ENCODE results near the gene ZNF226. TPM values are rescaled to one million over a fixed set of nuclear protein-coding genes. Genes with fewer than 3 reads are reported as not detected.

Gene ZNF226
- polyA plus RNA-seq, 2 of the 4 experiments (the other 2 are of a cell fraction), result 26.8 to 53.2 TPM

GRCh38 chr19:44142059-44142433, 22.9 kb upstream of the ZNF226 start:
- CTCF ChIA-PET, result interaction anchor here (0.6 to 0.9 kb wide), 2 partner anchors 11 to 138 kb away, joined by 3 read pairs; no protein-coding TSS in a partner anchor

GRCh38 chr19:44149776-44150175, 15.1 kb upstream of the ZNF226 start:
- no peak for FAIRE-seq
- H3K4me1 ChIP-seq, result no peaks in the 10 kb centered on the region
- ATAC-seq, result no peak
- peaks cover 37% of the 10 kb centered on the region for H3K9me3 ChIP-seq
- TF ChIP-seq JUNB (IDR thresholded peaks at IDR 0.05) (no peak), CTCF (IDR thresholded peaks at IDR 0.05) (no peak), RCOR1 (IDR thresholded peaks at IDR 0.05; ENCODE audit: low read depth, low read length) (no peak), MAFK (IDR thresholded peaks at IDR 0.05; ENCODE audit: partially characterized antibody) (no peak), HOXB5 (CRISPR knock-in tag; IDR thresholded peaks at IDR 0.05) (no peak), CBX8 (IDR thresholded peaks at IDR 0.05) (no peak), ZFP36 (IDR thresholded peaks at IDR 0.05; ENCODE audit: borderline replicate concordance, partially characterized antibody) (no peak), SMC3 (IDR thresholded peaks at IDR 0.05) (no peak), REST (IDR thresholded peaks at IDR 0.05) (no peak), USF2 (IDR thresholded peaks at IDR 0.05) (no peak), JUN (IDR thresholded peaks at IDR 0.05) (no peak)
- DNase-seq (ENCODE audit: low read depth in 1 of 2, low spot score in 1 of 2), result no peak
- POLR2A ChIA-PET, result no interaction called here
- no peak overlapping the region for H3K4me2 ChIP-seq
- CTCF ChIA-PET, result interaction anchor here (0.6 to 1.2 kb wide), 3 partner anchors 15 to 203 kb away, joined by 3 read pairs; partner anchors contain the start of gene ZNF226
- H3K27ac ChIP-seq, result no peak overlapping the region
- H3K4me3 ChIP-seq, result no peak overlapping the region
- 87% methylated on average over 4 of the region's 4 CpGs for WGBS (ENCODE audit: missing lambda C conversion rate)

More at GRCh38 chr19:44142059-44142433, 22.9 kb upstream of the ZNF226 start:
- Histone ChIP-seq H3K4me3 (peak overlapping the region; percentile 69), H3K4me1 (no peaks in the 10 kb centered on the region), H3K9me3 (peaks cover 28% of the 10 kb centered on the region), H3K27ac (peak overlapping the region; percentile 78 to 89), H3K4me2 (peak overlapping the region; percentile 81)
- no peak for TF ChIP-seq JUN (IDR thresholded peaks at IDR 0.05)
- TF ChIP-seq HDAC2 (IDR thresholded peaks at IDR 0.05), result 0 out of 2 replicates have a peak, but pooled peaks have one; percentile 4
- FAIRE-seq, result no peak
- peak; percentile 16 to 51; a peak in 5 of 6 replicates for ATAC-seq
- peak in 1 of 2 experiments; percentile 14 for DNase-seq (ENCODE audit: low read depth in 1 of 2, low spot score in 1 of 2)
- 32% methylated on average over 13 of the region's 13 CpGs for WGBS (ENCODE audit: missing lambda C conversion rate)
- POLR2A ChIA-PET, result no interaction called here

- ChIA-PET POLR2A (no interaction called here), CTCF (no interaction called here)
- Histone ChIP-seq H3K4me1 (no peaks in the 10 kb centered on the region), H3K27ac (no peak overlapping the region), H3K4me3 (no peak overlapping the region), H3K4me2 (no peak overlapping the region), H3K9me3 (peaks cover 53% of the 10 kb centered on the region)
- 81% methylated on average over 5 of the region's 5 CpGs for WGBS (ENCODE audit: missing lambda C conversion rate)
- ATAC-seq, result no peak
- no peak for FAIRE-seq
- no peak for DNase-seq (ENCODE audit: low read depth in 1 of 2, low spot score in 1 of 2)
- TF ChIP-seq ZSCAN20 (CRISPR knock-in tag; IDR thresholded peaks at IDR 0.05) (no peak), CTCF (IDR thresholded peaks at IDR 0.05) (no peak), ESRRA (IDR thresholded peaks at IDR 0.05; ENCODE audit: borderline replicate concordance, low read length) (no peak), ZNF302 (CRISPR knock-in tag; IDR thresholded peaks at IDR 0.05) (no peak), CHD2 (IDR thresholded peaks at IDR 0.05; ENCODE audit: low read length, partially characterized antibody) (no peak), ZC3H11A (IDR thresholded peaks at IDR 0.05) (no peak), HMGXB4 (CRISPR knock-in tag; IDR thresholded peaks at IDR 0.05; ENCODE audit: borderline replicate concordance) (no peak), USF2 (IDR thresholded peaks at IDR 0.05) (no peak), MAX (IDR thresholded peaks at IDR 0.05) (no peak), RCOR1 (IDR thresholded peaks at IDR 0.05; ENCODE audit: low read depth, low read length) (no peak), FOXS1 (CRISPR knock-in tag; IDR thresholded peaks at IDR 0.05) (no peak), SMC3 (IDR thresholded peaks at IDR 0.05) (no peak), NR3C1 (IDR thresholded peaks at IDR 0.05) (no peak), RFX5 (IDR thresholded peaks at IDR 0.05) (no peak), HDAC2 (IDR thresholded peaks at IDR 0.05) (no peak)
Measured at GRCh38 chr19:44151491-44151890, 13.4 kb upstream of the ZNF226 start.

Measured in A549 (cell line).